Suppressor macrophage (primary cell): ENCODE measurements around the gene ECM2.

Source experiments
- DNase-seq, 4 experiments: peaks; one replicate each; pipeline ENCODE4 v3.0.0-alpha.2; 2020 to 2022

ECM2 gene

GRCh38 chr9:92500725-92501124, 35.1 kb downstream of the ECM2 start:
- no peak for DNase-seq

- no peak for DNase-seq
Observed at GRCh38 chr9:92499701-92500100, 36.1 kb downstream of the ECM2 start.

- no peak for DNase-seq
Observed at GRCh38 chr9:92496396-92497176, 39.2 kb downstream of the ECM2 start.

GRCh38 chr9:92494856-92495255, 40.9 kb downstream of the ECM2 start:
- no peak for DNase-seq

GRCh38 chr9:92493749-92494387, 41.9 kb downstream of the ECM2 start:
- no peak for DNase-seq

GRCh38 chr9:92492781-92493401, 42.9 kb downstream of the ECM2 start:
- no peak for DNase-seq

GRCh38 chr9:92488681-92489550, 46.9 kb downstream of the ECM2 start:
- no peak for DNase-seq

- DNase-seq, result peak in 3 of 4 experiments; percentile 43 to 61 (median 56)
Observed at GRCh38 chr9:92486371-92486770, 49.4 kb downstream of the ECM2 start.

GRCh38 chr9:92484563-92484962, 51.2 kb downstream of the ECM2 start:
- DNase-seq, result no peak

GRCh38 chr9:92483627-92484545, 51.9 kb downstream of the ECM2 start:
- no peak for DNase-seq

- DNase-seq, result no peak
Observed at GRCh38 chr9:92482805-92483204, 53.0 kb downstream of the ECM2 start.

GRCh38 chr9:92482329-92482728, 53.5 kb downstream of the ECM2 start, which contains the start of gene ASPN:
Gene ASPN (minus strand): TSS chr9:92482506.
- no peak for DNase-seq

- DNase-seq, result no peak
Observed at GRCh38 chr9:92480986-92481633, 54.7 kb downstream of the ECM2 start.

- no peak for DNase-seq
Observed at GRCh38 chr9:92480291-92480771, 55.5 kb downstream of the ECM2 start.

- DNase-seq, result no peak
Observed at GRCh38 chr9:92479346-92479745, 56.4 kb downstream of the ECM2 start.

- no peak for DNase-seq
Observed at GRCh38 chr9:92478783-92479182, 57.0 kb downstream of the ECM2 start.

GRCh38 chr9:92476962-92477361, 58.8 kb downstream of the ECM2 start:
- DNase-seq, result no peak

- no peak for DNase-seq
Observed at GRCh38 chr9:92474587-92474986, 61.2 kb downstream of the ECM2 start.

GRCh38 chr9:92468206-92468605, 67.6 kb downstream of the ECM2 start:
- DNase-seq, result no peak

- no peak for DNase-seq
Observed at GRCh38 chr9:92467511-92467910, 68.3 kb downstream of the ECM2 start.

- no peak for DNase-seq
Observed at GRCh38 chr9:92467041-92467440, 68.7 kb downstream of the ECM2 start.
